ENCODE measurements around the gene OCLN.
A peak's percentile ranks its signal among the peaks of the same experiment; 100 is the strongest.
"Not testable (repeated sequence)": the region's sequence is repeated elsewhere in the genome, so short reads cannot be mapped to it uniquely, and the experiment has no call there.

OCLN gene

GRCh38 chr5:69528035-69528434, 35.4 kb downstream of the OCLN start:
- DNase-seq (ENCODE audit: low read depth), result no peak

- DNase-seq (ENCODE audit: low read depth), result no peak
Measured at GRCh38 chr5:69528609-69529008, 36.0 kb downstream of the OCLN start.

DNA sequence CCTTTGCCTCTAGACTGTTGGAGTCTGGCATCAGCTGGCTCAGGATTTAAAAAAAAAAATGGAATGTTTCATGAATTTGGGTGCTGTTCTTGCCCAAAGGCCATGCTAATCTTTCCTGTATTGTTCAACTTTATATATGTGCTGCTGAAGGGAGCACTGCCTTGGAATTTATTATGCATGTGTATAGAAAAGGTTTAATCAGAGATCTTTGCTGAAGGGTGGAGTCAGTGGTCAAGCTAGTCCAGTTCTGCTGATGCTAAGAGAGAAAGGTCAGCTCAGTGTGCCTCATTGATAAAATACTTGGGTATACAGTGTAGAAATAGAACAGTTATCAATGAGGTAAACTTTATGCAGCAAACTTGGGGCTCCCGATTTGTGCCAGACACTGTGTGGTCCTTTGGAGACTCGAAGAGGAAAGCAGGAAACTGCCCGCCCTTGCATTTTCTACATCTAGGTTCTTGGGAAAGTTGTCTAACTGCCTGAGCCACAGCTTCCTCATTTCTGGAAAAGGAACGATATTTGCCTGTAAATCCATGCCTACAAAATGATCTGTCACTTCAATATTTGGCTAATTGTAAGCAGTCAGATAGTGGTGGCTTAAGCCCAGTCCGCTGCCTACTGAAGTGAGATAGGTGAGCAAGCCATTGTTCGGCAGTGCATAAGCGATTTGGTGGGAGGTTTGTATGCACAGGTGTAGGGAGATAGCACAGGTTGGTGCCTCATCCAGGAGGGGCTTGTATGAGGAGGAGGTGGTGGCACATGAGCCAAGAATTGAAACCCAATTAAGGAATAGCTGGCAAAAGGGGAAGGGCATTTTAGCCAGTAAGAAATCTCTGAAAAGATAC, 38.2 kb downstream of the OCLN start:
- no peak for DNase-seq (ENCODE audit: low read depth)

DNA sequence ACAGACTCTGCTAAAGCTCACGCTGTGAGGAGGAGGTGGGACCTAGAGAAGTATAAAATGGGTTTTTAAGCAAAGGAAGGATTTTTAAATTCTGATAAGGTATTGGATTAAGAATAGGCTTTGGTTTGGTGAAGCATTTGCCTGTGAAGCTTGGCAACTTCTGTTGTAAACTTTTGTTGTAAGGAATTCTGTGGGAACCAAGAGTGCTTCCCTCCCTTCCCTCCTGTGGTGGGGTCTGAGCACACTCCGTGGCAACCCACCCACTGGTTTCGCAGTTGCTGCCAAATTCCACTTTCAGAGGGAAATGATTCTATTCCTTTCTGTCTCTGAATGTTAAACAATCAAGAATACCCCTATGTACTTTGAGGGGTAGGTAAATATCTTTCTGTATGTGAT, 38.8 kb downstream of the OCLN start:
- no peak for DNase-seq (ENCODE audit: low read depth)

GRCh38 chr5:69537911-69538310, 45.3 kb downstream of the OCLN start:
- not testable (repeated sequence) for DNase-seq (ENCODE audit: low read depth)

- DNase-seq (ENCODE audit: low read depth), result not testable (repeated sequence)
Measured at GRCh38 chr5:69538735-69539134, 46.1 kb downstream of the OCLN start.

DNA sequence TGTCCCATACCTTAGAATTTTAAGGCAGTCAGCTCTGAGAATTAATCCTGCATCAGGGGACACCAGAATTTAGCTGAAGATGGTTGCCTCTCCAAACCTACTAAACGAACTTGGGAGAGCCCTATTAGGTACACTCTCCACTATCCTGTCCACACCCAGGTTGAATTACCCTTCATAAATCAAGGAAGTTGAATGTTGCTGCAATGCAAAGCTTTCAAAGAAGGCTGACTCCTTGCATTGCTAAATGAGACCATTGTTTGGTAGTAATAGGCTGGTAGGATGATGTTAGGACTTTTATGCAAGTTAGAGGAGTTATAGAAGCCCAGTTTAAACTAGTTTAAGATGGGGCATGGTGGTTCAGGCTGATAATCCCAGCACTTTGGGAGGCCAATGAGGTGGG, 48.8 kb downstream of the OCLN start:
- DNase-seq (ENCODE audit: low read depth), result not testable (repeated sequence)

DNA sequence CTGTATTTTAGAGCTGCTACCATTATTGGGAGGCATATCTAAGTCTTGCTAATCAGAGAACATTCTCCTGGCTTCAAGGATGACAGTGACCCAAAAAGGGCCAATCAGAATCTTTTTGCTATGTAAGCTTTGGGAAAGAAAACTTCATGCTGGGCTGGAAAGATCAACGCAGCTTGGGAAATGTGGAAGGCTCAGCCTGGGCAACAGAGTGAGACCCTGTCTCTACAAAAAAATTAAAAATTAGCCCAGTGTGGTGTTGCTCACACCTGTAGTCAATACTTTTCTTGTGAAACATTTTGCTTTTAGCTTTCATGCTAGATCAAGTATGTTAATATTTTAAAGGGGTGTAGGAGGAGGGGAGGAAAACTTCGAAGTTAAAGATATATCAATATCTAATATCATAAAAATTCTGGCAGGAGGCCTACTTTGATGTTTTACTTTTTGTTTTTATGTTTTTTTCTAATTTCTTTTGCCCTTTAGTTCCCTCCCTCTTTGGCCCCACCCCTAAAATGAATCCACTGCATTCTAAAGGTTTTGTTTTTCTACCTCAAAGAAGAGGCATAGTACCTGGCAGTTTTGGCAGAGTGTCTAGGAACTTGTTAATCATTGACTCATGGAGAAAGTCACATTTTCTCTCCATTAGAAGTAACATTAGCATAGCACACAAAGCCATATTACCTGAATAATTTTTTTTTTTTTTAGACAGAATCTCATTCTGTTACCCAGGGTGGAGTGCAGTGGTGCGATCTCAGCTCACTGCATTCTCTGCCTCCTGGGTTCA, 50.4 kb downstream of the OCLN start:
- not testable (repeated sequence) for DNase-seq (ENCODE audit: low read depth)

- DNase-seq (ENCODE audit: low read depth), result not testable (repeated sequence)
Measured at GRCh38 chr5:69544602-69545001, 52.0 kb downstream of the OCLN start.

DNA sequence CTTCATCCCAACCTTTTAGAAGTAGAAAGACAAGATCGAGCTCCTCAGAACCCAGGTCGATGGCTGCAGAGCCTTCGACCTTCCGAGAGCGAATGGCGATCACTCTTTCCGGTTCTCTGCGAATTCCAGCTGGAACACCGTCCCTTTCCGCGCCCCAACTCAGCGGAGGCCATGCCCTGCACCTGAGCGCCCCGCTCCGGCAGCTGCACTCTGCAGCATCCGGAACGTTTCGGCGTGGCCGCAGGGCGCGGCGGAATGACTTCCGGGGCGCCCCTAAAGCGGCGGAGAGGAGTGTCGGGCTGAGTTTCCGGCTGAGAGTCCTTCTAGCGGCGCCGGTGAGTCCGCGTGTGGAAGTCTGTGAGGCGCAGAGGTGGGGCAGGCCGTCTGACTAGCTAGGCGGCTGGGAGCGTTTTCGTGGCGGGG, 67.3 kb downstream of the OCLN start, which contains the start of gene GTF2H2C:
TSS of gene GTF2H2C (plus strand) at position 284 of the 423 bp plus-strand sequence. CDS start 4,942 bp downstream, outside the sequence.
- DNase-seq (ENCODE audit: low read depth), result peak; percentile 75

DNA sequence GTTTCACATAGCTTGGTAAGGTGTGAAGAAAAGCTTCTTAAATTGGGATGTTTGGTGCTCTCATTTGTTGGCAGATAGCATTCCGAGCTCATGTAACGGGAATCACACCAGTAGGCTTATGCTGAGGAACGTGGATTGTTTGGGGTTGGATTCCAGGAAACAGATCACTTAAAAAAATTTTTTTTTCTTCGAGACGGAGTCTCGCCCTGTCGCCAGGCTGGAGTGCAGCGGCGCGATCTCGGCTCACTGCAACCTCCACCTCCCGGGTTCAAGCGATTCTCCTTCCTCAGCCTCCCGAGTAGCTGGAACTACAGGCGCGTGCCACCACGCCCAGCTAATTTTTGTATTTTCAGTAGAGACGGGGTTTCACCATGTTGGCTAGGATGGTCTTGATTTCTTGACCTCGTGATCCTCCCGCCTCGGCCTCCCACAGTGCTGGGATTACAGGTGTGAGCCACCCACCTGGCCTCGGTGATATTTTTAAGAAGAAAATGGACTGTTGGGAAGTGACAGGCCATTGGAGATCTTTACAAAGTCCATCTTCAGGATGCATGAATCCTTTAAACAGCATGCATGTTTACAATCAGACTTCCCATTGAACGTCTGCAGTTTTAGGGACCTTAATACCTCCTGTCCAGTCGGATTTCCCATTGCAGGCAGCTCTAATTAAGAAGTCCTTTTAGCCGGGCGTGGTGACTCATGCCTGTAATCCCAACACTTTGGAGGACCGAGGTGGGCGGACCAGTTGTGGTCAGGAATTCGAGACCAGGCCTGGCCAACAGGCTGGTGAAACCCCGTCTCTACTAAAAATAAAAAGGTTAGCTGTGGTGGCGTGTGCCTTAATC, 68.2 kb downstream of the OCLN start:
- not testable (repeated sequence) for DNase-seq (ENCODE audit: low read depth)

GRCh38 chr5:69566172-69566571, 73.6 kb downstream of the OCLN start:
- not testable (repeated sequence) for DNase-seq (ENCODE audit: low read depth)

DNA sequence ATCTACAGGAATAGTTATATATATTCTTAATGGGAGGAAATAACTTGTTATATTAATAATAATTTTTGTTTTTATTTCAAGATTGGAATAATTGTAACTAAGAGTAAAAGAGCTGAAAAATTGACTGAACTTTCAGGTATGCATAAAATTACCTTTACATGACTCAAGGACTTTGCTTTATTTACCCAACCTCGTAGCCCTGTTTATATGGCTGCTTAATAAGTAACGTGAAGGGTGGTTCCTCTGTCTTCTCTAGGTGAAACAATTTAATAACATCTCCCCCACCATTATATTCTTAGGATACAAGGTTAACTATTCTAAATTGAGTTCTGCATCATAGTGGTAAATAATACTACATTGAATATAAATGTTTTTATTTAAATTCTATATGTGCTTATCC, 75.5 kb downstream of the OCLN start:
- not testable (repeated sequence) for DNase-seq (ENCODE audit: low read depth)

GRCh38 chr5:69583356-69583755, 90.8 kb downstream of the OCLN start:
- not testable (repeated sequence) for DNase-seq (ENCODE audit: low read depth)

DNA sequence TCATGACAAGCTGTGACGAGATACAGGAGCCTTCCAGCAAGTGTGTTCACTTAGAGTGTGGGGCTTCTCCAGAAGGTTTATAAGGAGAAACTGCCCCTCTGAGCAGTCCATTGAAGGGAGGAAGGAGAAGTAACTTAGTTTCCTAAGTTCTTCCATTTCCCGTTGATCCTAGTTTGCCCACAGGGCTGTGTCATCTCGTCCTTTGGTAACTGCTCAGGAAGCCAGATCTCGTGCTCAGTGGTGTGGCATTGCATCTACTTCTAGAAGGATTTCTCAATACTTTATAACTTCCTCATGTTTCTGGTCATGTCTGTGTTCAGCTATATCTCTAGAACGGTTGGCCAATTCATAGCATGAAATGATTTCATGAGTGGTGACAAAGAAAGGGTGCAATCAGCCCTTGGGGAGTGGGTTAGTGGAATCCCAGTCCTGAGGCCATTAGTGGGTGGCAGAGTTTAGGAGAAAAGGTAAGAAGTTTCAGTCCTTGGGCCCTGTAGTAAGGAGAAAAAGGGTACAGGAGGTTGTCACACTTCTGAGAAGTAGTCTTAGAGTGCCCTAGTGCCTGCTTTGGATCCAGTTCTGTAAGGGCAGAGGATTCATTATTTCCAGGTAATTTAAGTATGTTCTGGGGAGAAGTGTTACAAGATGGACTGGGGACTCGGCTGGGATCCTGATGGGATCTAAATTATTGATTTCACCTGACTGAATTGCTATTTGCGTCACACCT, 103.7 kb downstream of the OCLN start:
- DNase-seq (ENCODE audit: low read depth), result not testable (repeated sequence)

GRCh38 chr5:69601947-69602346, 109.4 kb downstream of the OCLN start:
- DNase-seq (ENCODE audit: low read depth), result not testable (repeated sequence)

DNA sequence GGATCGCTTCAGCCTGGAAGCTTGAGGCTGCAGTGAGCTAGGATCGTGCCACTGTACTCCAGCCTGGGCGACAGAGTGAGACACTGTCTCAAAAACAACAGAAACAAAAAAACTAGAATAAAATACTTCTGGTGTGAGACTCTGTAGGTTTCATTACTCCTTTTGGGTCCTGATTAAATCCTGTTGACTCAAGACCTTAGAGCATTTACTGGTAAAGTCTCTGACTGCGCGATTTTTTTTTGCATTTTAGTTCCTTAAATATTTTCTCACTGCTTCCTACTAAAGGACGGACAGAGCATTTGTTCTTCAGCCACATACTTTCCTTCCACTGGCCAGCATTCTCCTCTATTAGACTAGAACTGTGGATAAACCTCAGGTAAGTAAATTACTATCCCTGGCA, 114.2 kb downstream of the OCLN start:
- not testable (repeated sequence) for DNase-seq (ENCODE audit: low read depth)
